ENCODE results near the gene KRTAP5-10.
"Not testable (repeated sequence)": the region's sequence is repeated elsewhere in the genome, so short reads cannot be mapped to it uniquely, and the experiment has no call there.

Gene KRTAP5-10

DNA sequence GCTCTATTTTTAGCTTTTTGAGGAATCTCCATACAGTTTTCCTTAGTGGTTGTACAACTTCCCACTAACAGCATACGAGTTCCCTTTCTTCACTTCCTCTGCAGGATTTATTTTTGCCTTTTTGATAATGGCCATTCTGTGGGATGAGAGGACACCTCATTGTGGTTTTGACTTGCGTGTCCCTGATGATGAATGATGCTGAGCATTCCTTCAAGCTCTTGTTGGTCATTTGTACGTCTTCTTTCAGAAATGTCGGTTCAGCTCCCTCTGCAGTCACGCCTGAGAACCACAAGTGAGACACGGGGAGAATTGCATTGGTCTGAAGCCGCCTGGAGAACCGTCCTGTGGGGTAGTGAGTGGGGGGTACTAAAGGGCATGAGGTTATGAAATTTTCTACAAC lies 2.0 kb upstream of the KRTAP5-10 start:
- Histone ChIP-seq H3K27me3 (ENCODE audit: insufficient read depth, poor library complexity, severe bottlenecking) (no peaks in the 10 kb centered on the region), H3K27ac (replicated peaks) (no peak overlapping the region), H3K4me3 (replicated peaks; ENCODE audit: insufficient read depth, low read length) (no peak overlapping the region)
- peak in 1 of 2 experiments; percentile 66 for DNase-seq (ENCODE audit: low read depth in 1 of 2, low spot score in 1 of 2)
- TF ChIP-seq POLR2AphosphoS5 (IDR thresholded peaks at IDR 0.05; ENCODE audit: low read depth): no peak
- TF ChIP-seq, protein P1, sequence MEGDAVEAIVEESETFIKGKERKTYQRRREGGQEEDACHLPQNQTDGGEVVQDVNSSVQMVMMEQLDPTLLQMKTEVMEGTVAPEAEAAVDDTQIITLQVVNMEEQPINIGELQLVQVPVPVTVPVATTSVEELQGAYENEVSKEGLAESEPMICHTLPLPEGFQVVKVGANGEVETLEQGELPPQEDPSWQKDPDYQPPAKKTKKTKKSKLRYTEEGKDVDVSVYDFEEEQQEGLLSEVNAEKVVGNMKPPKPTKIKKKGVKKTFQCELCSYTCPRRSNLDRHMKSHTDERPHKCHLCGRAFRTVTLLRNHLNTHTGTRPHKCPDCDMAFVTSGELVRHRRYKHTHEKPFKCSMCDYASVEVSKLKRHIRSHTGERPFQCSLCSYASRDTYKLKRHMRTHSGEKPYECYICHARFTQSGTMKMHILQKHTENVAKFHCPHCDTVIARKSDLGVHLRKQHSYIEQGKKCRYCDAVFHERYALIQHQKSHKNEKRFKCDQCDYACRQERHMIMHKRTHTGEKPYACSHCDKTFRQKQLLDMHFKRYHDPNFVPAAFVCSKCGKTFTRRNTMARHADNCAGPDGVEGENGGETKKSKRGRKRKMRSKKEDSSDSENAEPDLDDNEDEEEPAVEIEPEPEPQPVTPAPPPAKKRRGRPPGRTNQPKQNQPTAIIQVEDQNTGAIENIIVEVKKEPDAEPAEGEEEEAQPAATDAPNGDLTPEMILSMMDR (IDR thresholded peaks at IDR 0.05; ENCODE audit: insufficient read depth, low read length): peak; percentile 52
- TF ChIP-seq, protein P2, sequence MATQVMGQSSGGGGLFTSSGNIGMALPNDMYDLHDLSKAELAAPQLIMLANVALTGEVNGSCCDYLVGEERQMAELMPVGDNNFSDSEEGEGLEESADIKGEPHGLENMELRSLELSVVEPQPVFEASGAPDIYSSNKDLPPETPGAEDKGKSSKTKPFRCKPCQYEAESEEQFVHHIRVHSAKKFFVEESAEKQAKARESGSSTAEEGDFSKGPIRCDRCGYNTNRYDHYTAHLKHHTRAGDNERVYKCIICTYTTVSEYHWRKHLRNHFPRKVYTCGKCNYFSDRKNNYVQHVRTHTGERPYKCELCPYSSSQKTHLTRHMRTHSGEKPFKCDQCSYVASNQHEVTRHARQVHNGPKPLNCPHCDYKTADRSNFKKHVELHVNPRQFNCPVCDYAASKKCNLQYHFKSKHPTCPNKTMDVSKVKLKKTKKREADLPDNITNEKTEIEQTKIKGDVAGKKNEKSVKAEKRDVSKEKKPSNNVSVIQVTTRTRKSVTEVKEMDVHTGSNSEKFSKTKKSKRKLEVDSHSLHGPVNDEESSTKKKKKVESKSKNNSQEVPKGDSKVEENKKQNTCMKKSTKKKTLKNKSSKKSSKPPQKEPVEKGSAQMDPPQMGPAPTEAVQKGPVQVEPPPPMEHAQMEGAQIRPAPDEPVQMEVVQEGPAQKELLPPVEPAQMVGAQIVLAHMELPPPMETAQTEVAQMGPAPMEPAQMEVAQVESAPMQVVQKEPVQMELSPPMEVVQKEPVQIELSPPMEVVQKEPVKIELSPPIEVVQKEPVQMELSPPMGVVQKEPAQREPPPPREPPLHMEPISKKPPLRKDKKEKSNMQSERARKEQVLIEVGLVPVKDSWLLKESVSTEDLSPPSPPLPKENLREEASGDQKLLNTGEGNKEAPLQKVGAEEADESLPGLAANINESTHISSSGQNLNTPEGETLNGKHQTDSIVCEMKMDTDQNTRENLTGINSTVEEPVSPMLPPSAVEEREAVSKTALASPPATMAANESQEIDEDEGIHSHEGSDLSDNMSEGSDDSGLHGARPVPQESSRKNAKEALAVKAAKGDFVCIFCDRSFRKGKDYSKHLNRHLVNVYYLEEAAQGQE (IDR thresholded peaks at IDR 0.05; ENCODE audit: insufficient replicate concordance, low read depth): no peak

DNA sequence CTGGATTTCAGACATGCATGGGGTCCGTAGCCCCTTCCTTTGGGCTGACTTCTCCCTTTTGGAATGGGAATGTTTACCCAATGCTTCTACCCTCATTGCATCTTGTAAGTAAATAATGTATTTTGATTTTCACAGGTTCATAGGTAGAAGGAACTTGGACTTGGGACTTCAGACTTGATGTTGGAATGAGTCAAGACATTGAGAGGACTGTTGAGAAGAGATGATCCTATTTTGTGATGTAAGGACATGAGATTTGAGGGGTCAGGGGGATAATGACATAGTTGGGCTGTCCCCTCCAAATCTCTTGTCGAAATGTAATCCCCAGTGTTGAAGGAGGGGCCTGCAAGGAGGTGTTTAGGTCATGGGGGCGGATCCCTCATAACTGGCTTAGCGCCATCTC lies 933 bp upstream of the KRTAP5-10 start:
- H3K27ac ChIP-seq (replicated peaks): no peak overlapping the region
- TF ChIP-seq, protein P2 (IDR thresholded peaks at IDR 0.05; ENCODE audit: insufficient replicate concordance, low read depth): no peak
- TF ChIP-seq, protein P1 (IDR thresholded peaks at IDR 0.05; ENCODE audit: insufficient read depth, low read length): no peak
- TF ChIP-seq POLR2AphosphoS5 (IDR thresholded peaks at IDR 0.05; ENCODE audit: low read depth) (no peak), SPI1 (IDR thresholded peaks at IDR 0.05; ENCODE audit: borderline replicate concordance, low read depth) (no peak), GABPA (IDR thresholded peaks at IDR 0.05; ENCODE audit: low read depth) (no peak)
- H3K27me3 ChIP-seq (ENCODE audit: insufficient read depth, poor library complexity, severe bottlenecking): no peaks in the 10 kb centered on the region
- DNase-seq (ENCODE audit: low read depth in 1 of 2, low spot score in 1 of 2): no peak
- no peak overlapping the region for H3K4me3 ChIP-seq (replicated peaks; ENCODE audit: insufficient read depth, low read length)

DNA sequence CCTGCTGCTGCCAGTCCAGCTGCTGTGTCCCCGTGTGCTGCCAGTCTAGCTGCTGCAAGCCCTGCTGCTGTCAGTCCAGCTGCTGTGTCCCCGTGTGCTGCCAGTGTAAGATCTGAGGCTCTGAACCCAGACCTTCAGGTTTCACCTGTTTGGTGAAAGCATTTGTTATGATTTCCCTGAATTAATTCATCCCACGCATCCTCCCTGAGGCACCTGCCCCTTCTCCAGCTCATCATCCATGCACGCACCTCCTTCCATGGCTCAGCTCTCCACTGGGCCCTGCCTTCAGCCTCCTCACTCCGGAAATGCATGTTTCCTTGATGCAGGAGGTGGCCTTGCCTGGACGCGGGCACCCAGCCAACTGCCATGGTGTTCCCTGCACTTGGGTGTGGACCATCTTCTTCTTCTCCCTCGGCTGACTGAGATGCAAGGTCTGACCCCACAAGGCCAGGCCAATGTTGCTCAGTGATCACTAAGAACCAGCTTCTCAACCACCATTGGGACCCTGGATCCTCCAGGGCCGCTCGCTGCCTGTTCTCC lies 788 bp downstream of the KRTAP5-10 start:
- no peak for DNase-seq (ENCODE audit: low read depth in 1 of 2, low spot score in 1 of 2)
- H3K27me3 ChIP-seq (ENCODE audit: insufficient read depth, poor library complexity, severe bottlenecking): no peaks in the 10 kb centered on the region
- TF ChIP-seq, protein P1 (IDR thresholded peaks at IDR 0.05; ENCODE audit: insufficient read depth, low read length): no peak
- TF ChIP-seq GABPA (IDR thresholded peaks at IDR 0.05; ENCODE audit: low read depth): no peak
- no peak for TF ChIP-seq POLR2AphosphoS5 (IDR thresholded peaks at IDR 0.05; ENCODE audit: low read depth)
- TF ChIP-seq, protein P2 (IDR thresholded peaks at IDR 0.05; ENCODE audit: insufficient replicate concordance, low read depth): no peak
- no peak for TF ChIP-seq SPI1 (IDR thresholded peaks at IDR 0.05; ENCODE audit: borderline replicate concordance, low read depth)
- no peak overlapping the region for H3K27ac ChIP-seq (replicated peaks)
- H3K4me3 ChIP-seq (replicated peaks; ENCODE audit: insufficient read depth, low read length): no peak overlapping the region

DNA sequence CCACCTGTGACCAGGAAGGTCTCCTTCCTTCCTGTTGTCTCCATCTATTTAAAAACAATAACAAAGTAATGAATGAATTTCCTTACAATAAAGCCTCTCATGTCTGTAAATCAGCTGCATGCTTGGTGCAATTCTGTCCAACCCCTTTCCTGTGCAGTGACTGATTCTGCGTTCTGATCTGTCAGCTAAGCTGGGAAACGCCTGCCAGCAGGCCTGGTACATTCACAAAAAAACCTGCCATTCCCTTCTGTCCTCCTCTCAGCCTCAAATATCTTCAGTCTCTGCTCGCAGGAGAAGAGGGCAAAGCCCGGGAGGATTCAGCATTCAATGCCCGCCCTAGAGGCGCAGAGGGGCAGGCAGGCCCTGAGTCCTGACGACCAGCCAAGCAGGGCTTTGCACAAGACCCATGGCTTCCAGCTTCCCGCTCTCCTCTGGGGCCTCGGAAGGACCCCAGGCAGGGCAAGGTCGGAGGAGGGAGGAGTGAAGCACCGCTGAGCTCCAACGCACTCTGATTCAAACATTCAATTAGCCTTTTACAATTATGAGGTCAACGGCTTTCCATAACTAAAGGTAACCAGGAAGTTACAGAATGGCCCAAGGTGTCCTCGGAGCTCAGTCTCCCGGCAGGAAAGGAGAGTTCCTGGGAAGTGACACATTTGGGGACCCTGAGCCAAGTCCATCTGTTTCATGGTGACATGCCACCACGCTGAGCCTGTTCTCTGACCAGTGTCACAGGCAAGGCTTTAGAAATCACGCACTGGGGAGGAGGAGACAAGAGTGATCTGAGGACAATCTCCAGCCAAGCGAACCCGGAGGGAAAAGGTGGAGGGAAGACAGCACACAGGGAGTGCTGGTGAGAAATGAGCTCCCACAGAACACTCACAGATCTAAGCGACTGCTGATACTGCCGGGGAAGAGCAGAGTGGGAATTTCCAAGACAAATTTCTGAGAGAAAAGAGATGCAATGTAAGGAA lies 1.6 kb downstream of the KRTAP5-10 start:
- H3K4me3 ChIP-seq (replicated peaks; ENCODE audit: insufficient read depth, low read length); H3K27ac ChIP-seq (replicated peaks); DNase-seq (ENCODE audit: low read depth in 1 of 2, low spot score in 1 of 2); H3K27me3 ChIP-seq (ENCODE audit: insufficient read depth, poor library complexity, severe bottlenecking): not testable (repeated sequence)

DNA sequence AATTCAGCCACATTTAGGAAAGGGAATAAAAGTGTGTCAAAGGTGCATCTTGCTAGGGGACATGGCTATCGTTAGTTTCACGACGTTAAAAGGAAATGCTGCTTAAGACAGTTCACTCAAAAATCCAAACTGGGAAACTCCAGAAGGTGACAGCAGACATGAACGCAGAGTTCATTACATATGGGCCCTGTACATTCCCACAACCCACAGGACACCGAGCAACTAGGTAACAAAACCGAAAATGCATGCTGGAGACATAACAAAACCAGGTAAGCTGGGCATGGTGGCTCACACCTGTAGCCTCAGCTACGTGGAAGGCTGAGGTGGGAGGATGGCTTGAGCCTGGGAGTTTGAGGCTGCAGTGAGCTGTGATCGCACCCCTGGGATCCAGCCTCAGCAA lies 2.3 kb downstream of the KRTAP5-10 start:
- not testable (repeated sequence) for DNase-seq (ENCODE audit: low read depth in 1 of 2, low spot score in 1 of 2); H3K4me3 ChIP-seq (replicated peaks; ENCODE audit: insufficient read depth, low read length); H3K27ac ChIP-seq (replicated peaks); H3K27me3 ChIP-seq (ENCODE audit: insufficient read depth, poor library complexity, severe bottlenecking)
